Mesendoderm (in vitro differentiated cells): ENCODE data around the gene TFIP11.
A peak's percentile ranks its signal among the peaks of the same experiment; 100 is the strongest.

Experiments used
- DNase-seq: peaks from one replicate; pipeline ENCODE4 v3.0.0; 2013
- H2AK5ac ChIP-seq: 2 replicates; pipeline ENCODE4 v1.6.1; 2013; ENCODE audit warnings: low read length, inconsistent platforms
- H2BK120ac ChIP-seq: 2 replicates; pipeline ENCODE4 v1.6.1; 2013; ENCODE audit warnings: low read depth, mild to moderate bottlenecking, low read length, moderate library complexity, mixed read lengths
- H2BK15ac ChIP-seq: replicated peaks from 2 replicates; pipeline ENCODE4 v1.6.1; 2013; ENCODE audit warnings: low read depth, mild to moderate bottlenecking, moderate library complexity
- H2BK5ac ChIP-seq: 2 replicates; pipeline ENCODE4 v1.6.1; 2013; ENCODE audit warnings: low read length, inconsistent platforms
- H3K18ac ChIP-seq: 2 replicates; pipeline ENCODE4 v1.6.1; 2013; ENCODE audit warnings: mild to moderate bottlenecking, low read length, mixed read lengths
- H3K23ac ChIP-seq: one replicate; pipeline ENCODE4 v1.6.1; 2013; ENCODE audit warnings: low read length
- H3K27ac ChIP-seq: 2 replicates; pipeline ENCODE4 v1.5.1; 2013; ENCODE audit warnings: low read depth, mild to moderate bottlenecking, inconsistent platforms, low read length, moderate library complexity
- H3K27me3 ChIP-seq: 2 replicates; pipeline ENCODE4 v1.6.1; 2013; ENCODE audit warnings: low read length, control low read depth, mild to moderate bottlenecking, inconsistent platforms; ENCODE audit not compliant: insufficient read depth, poor library complexity
- H3K36me3 ChIP-seq: 2 replicates; pipeline ENCODE4 v1.6.1; 2013; ENCODE audit warnings: low read length, inconsistent platforms; ENCODE audit not compliant: control insufficient read depth, insufficient read depth
- H3K4ac ChIP-seq: one replicate; pipeline ENCODE4 v1.6.1; 2013; ENCODE audit warnings: low read depth, mild to moderate bottlenecking, low read length, moderate library complexity
- H3K4me1 ChIP-seq: 2 replicates; pipeline ENCODE4 v1.6.1; 2013; ENCODE audit warnings: low read depth, low read length, inconsistent platforms; ENCODE audit not compliant: control insufficient read depth
- H3K4me2 ChIP-seq: 2 replicates; pipeline ENCODE4 v1.6.1; 2013; ENCODE audit warnings: low read length
- H3K4me3 ChIP-seq: 2 replicates; pipeline ENCODE4 v1.5.1; 2013; ENCODE audit warnings: mild to moderate bottlenecking, low read length
- H3K56ac ChIP-seq: one replicate; pipeline ENCODE4 v1.6.1; 2013; ENCODE audit warnings: low read length
- H3K79me1 ChIP-seq: 2 replicates; pipeline ENCODE4 v1.6.1; 2013; ENCODE audit warnings: low read length, inconsistent platforms
- H3K79me2 ChIP-seq: 2 replicates; pipeline ENCODE4 v1.6.1; 2013; ENCODE audit warnings: mild to moderate bottlenecking, low read length; ENCODE audit not compliant: control insufficient read depth, insufficient read depth
- H3K9ac ChIP-seq: 2 replicates; pipeline ENCODE4 v1.6.1; 2013; ENCODE audit warnings: low read length, inconsistent platforms
- H4K5ac ChIP-seq: one replicate; pipeline ENCODE4 v1.6.1; 2013; ENCODE audit warnings: low read length
- H4K8ac ChIP-seq: one replicate; pipeline ENCODE4 v1.6.1; 2013; ENCODE audit warnings: low read depth, mild to moderate bottlenecking, control low read depth, low read length, moderate library complexity
- WGBS: extraction: QIAGEN DNeasy Blood & Tissue Kit; methylation state at CpG from one replicate; pipeline ENCODE4 v1.1.7; 2013; ENCODE audit warnings: low lambda C conversion rate, missing lambda C conversion rate; ENCODE audit not compliant: insufficient coverage; ENCODE audit errors: extremely low coverage; 5-methylcytosine and 5-hydroxymethylcytosine counted together

Gene TFIP11

DNA sequence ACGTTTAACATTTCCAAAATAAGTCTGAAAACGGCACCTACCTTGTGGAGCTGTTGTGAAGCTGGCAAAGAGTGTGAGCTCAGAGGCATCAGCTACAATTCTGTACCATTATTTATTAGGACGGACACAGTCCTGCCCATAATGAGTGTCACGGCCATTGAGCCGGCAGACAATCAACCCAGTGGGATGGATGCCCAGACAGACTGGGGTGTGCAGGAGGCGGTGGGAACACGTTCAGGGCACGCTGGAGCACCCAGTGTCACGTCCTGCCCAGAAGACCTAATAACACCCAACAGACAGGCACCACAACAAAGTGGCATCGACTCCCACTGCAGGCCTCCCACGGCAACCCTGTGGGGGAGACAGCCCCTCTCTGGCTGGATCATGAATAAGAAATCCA lies 43.2 kb upstream of the TFIP11 start:
- H3K4me2 ChIP-seq = no peak overlapping the region
- H3K36me3 ChIP-seq = no peaks in the 10 kb centered on the region

DNA sequence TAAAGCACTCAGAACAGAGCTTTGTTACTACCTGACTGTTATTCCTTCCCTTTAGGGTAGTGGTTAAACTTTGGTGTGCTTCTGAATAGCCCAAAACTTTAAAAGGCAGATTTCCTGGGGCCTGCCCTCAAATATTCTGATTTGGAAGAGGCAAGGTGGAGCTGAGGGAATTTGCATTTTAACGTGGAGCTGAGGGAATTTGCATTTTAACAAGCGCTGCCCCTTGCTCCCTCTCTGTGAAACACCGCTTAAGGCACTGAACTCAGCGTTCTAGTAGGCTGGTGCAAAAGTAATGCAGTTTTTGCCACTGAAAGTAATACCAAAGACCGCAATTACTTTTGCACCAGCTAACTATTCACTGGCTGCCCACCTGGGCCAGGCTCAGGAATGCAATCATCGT lies 42.7 kb upstream of the TFIP11 start:
- Histone ChIP-seq H3K4ac (no peak overlapping the region), H3K4me1 (peaks cover 10% of the 10 kb centered on the region), H2BK120ac (no peak overlapping the region), H2BK5ac (no peak overlapping the region), H3K4me2 (no peak overlapping the region), H3K27me3 (no peaks in the 10 kb centered on the region), H3K18ac (no peak overlapping the region), H4K8ac (no peak overlapping the region), H3K27ac (peak overlapping the region; percentile 4), H3K79me2 (peaks cover 79% of the 10 kb centered on the region), H3K56ac (no peak overlapping the region), H4K5ac (no peak overlapping the region), H3K36me3 (no peaks in the 10 kb centered on the region), H2BK15ac (no peak overlapping the region), H3K9ac (no peak overlapping the region), H3K23ac (no peak overlapping the region), H3K79me1 (peaks cover 28% of the 10 kb centered on the region), H3K4me3 (no peak overlapping the region), H2AK5ac (no peak overlapping the region)
- DNase-seq = peak; percentile 53
- WGBS = no CpG with 5 or more reads among the region's 6 CpGs

More for the DNA sequence above, 43.2 kb upstream of the TFIP11 start:
- Histone ChIP-seq H3K27ac (no peak overlapping the region), H2BK5ac (no peak overlapping the region), H3K79me1 (peaks cover 28% of the 10 kb centered on the region), H3K79me2 (peaks cover 81% of the 10 kb centered on the region), H3K23ac (no peak overlapping the region), H3K9ac (no peak overlapping the region), H4K8ac (no peak overlapping the region), H2AK5ac (no peak overlapping the region), H3K27me3 (no peaks in the 10 kb centered on the region), H3K4ac (no peak overlapping the region), H2BK15ac (no peak overlapping the region), H2BK120ac (no peak overlapping the region), H3K4me1 (peaks cover 11% of the 10 kb centered on the region), H3K18ac (no peak overlapping the region), H3K56ac (no peak overlapping the region), H3K4me3 (no peak overlapping the region), H4K5ac (no peak overlapping the region)
- no CpG with 5 or more reads among the region's 11 CpGs for WGBS
- DNase-seq = no peak

DNA sequence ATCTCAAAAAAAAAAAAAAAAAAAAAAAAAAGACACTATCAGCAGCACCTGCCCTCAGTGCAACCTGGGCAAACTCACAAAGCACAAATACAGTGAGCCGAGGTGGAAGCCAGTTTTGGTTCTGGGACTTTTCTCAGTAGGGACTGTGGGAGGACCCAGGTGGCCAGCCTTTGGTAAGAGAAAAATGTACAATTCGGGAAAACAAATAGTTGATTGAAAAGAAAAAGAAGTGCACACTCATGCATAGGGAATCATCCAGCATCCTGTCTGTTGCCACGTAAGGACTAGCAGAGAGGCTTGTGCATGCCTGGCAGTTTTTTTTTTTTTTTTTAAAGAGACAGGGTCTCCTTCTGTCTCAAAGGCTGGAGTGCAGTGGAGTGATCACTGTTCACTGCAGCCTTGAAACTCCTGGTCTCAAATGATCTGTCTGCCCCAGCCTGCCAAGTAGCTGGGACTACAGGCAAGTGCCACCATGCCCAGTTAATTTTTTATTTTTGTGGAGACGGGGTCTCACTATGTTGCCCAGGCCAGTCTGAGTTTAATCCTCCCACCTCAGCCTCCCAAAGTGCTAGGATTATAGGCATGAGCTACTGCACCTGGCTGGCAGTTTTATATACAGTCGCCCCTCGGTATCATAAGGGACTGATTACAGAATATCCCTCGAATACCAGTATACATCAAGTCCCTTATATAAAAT lies 40.9 kb upstream of the TFIP11 start:
- Histone ChIP-seq H3K27ac (no peak overlapping the region), H2BK120ac (no peak overlapping the region), H3K4me3 (no peak overlapping the region), H3K36me3 (no peaks in the 10 kb centered on the region), H4K5ac (no peak overlapping the region), H3K4me1 (peaks cover 10% of the 10 kb centered on the region), H3K18ac (no peak overlapping the region), H3K4me2 (no peak overlapping the region), H3K79me2 (peaks cover 69% of the 10 kb centered on the region), H2AK5ac (no peak overlapping the region), H2BK5ac (no peak overlapping the region), H3K56ac (no peak overlapping the region), H3K79me1 (peaks cover 32% of the 10 kb centered on the region), H4K8ac (no peak overlapping the region), H3K23ac (no peak overlapping the region), H3K9ac (no peak overlapping the region), H3K27me3 (no peaks in the 10 kb centered on the region), H3K4ac (no peak overlapping the region), H2BK15ac (no peak overlapping the region)
- DNase-seq = no peak
- no CpG with 5 or more reads among the region's 7 CpGs for WGBS

DNA sequence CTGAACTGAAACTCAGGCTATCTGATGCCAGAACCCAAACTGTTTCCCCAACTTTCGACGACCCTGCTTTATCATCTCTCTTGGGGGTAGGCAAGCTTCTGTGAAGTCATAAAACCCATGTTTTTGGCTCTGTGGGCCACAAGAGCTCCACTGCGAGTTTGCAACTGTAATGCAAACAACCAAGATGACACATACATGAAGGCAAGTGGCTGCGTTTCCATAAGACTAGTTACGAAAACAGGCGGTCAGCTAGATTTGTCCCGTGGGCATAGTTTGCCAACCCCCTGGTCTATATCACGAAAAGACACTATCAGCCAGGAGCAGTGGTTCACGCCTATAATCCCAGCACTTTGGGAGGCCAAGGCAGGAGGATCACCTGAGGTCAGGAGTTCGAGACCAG lies 40.2 kb upstream of the TFIP11 start:
- H3K23ac ChIP-seq = no peak overlapping the region
- no peak overlapping the region for H2BK5ac ChIP-seq
- no peak overlapping the region for H4K8ac ChIP-seq
- H3K56ac ChIP-seq = no peak overlapping the region
- H3K27me3 ChIP-seq = no peaks in the 10 kb centered on the region
- H4K5ac ChIP-seq = no peak overlapping the region
- no peaks in the 10 kb centered on the region for H3K36me3 ChIP-seq
- no peak overlapping the region for H3K4me3 ChIP-seq
- no peak overlapping the region for H2BK120ac ChIP-seq
- no peak overlapping the region for H2AK5ac ChIP-seq
- H3K79me1 ChIP-seq = peaks cover 31% of the 10 kb centered on the region
- no peak for DNase-seq
- H3K79me2 ChIP-seq = peaks cover 71% of the 10 kb centered on the region
- no peak overlapping the region for H3K4me2 ChIP-seq
- no peak overlapping the region for H2BK15ac ChIP-seq
- peaks cover 10% of the 10 kb centered on the region for H3K4me1 ChIP-seq
- H3K4ac ChIP-seq = no peak overlapping the region
- no peak overlapping the region for H3K9ac ChIP-seq
- H3K27ac ChIP-seq = peak overlapping the region; percentile 2
- H3K18ac ChIP-seq = no peak overlapping the region
- no CpG with 5 or more reads among the region's 10 CpGs for WGBS

DNA sequence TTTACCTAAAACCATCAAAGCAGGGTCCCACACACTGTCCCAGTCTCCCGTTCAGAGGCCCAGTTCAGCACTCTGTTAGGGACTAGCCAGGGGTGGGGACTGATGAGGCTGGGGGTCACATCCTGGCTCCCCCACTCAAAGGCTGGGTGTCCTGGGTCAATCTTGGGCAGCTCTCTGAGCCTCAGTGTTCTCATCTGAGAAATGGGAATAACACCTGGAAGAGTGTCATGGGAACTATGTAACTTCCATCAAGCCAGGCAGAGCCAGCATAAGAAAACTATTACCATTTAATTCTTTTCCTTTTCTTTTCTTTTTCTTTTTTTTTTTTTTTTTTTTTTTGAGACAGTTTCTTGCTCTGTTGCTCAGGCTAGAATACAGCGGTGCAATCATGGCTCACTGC lies 39.3 kb upstream of the TFIP11 start:
- Histone ChIP-seq H3K23ac (no peak overlapping the region), H3K18ac (no peak overlapping the region), H3K4me1 (peaks cover 10% of the 10 kb centered on the region), H3K36me3 (no peaks in the 10 kb centered on the region), H3K4me2 (no peak overlapping the region), H2BK120ac (no peak overlapping the region), H4K8ac (no peak overlapping the region), H3K4ac (no peak overlapping the region), H3K79me2 (peaks cover 71% of the 10 kb centered on the region), H4K5ac (no peak overlapping the region), H2BK15ac (no peak overlapping the region), H3K27me3 (no peaks in the 10 kb centered on the region), H3K27ac (no peak overlapping the region), H2AK5ac (no peak overlapping the region), H3K9ac (no peak overlapping the region), H3K56ac (no peak overlapping the region), H3K79me1 (peaks cover 25% of the 10 kb centered on the region), H2BK5ac (no peak overlapping the region), H3K4me3 (no peak overlapping the region)
- no peak for DNase-seq
- no CpG with 5 or more reads among the region's 2 CpGs for WGBS

DNA sequence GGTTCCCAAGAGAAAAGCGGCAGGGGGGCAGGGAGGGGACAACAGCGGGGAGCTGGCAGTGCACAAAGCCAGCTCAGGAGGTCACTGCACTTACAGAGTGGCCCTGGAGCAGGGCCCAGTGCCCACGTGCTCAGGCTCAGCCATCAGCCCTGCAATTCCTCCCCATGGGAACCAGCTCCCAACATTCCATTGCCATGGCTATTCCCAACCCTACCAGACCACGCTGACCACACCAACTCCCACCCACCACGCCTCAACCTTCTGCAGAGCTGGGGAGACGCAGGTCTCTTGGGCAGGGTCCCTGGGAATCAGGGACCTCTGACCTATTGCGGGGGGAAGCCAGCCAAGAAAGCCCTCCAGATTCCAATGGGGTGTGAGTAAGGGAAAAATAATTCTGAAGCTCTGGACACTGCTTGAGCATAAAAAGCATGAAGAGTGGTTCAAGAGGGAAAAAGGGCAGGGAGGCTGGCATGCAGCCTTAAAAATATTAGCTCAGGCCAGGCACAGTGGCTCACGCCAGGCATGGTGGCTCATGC lies 38.3 kb upstream of the TFIP11 start:
- peak; percentile 39 for DNase-seq

More for the DNA sequence above, 38.3 kb upstream of the TFIP11 start:
- no peak overlapping the region for H4K5ac ChIP-seq
- no peak overlapping the region for H3K4ac ChIP-seq
- no CpG with 5 or more reads among the region's 8 CpGs for WGBS
- peak overlapping the region; percentile 66 for H3K23ac ChIP-seq
- no peaks in the 10 kb centered on the region for H3K27me3 ChIP-seq
- H3K4me3 ChIP-seq = no peak overlapping the region
- no peak overlapping the region for H2BK120ac ChIP-seq
- H3K79me1 ChIP-seq = peaks cover 26% of the 10 kb centered on the region
- H4K8ac ChIP-seq = no peak overlapping the region
- H3K18ac ChIP-seq = no peak overlapping the region
- H3K56ac ChIP-seq = peak overlapping the region; percentile 43
- peak overlapping the region; percentile 12 for H3K9ac ChIP-seq
- H3K4me1 ChIP-seq = peaks cover 10% of the 10 kb centered on the region
- H3K36me3 ChIP-seq = no peaks in the 10 kb centered on the region
- peaks cover 74% of the 10 kb centered on the region for H3K79me2 ChIP-seq
- no peak overlapping the region for H3K4me2 ChIP-seq
- H2BK15ac ChIP-seq = no peak overlapping the region
- H2BK5ac ChIP-seq = no peak overlapping the region
- H2AK5ac ChIP-seq = no peak overlapping the region
- H3K27ac ChIP-seq = no peak overlapping the region
